Measurements from ENCODE around the gene PINLYP.

Gene PINLYP

DNA sequence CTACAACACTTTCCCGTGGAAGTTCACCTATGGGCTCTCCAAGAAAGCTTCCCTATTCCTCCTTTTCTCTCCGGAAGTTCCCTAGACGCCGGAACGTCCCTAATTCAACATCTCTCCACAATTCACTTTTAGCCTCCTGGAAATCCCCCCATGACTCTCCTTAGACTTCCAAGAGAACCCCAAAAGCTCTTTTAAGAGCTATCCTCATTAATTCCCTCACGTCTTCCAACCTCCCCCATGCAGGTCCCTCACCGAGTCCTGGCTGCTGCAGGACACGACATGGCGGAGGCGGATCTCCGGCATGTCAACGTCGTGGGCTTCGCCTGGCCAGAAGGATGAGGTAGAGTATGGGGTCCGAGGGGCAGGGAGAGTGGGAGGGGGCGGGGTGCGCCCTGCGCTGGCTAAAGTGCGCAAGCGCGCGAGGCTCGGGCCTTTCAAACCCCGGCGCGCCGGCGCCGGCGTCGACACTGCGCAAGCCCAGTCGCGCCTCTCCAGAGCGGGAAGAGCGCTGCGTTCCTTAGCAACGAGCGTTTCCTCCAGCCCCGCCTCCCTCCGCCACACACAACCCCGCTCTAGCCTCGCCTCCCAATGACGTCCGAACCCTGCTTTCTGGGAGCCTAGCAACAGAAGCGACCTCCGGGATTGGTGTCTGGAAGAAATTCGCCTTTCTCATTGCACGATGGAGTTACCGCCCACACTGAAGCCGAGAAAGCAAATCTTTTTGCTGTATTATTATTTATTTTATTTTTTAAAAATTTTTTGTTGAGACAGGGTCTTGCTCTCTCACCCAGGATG is at the start of gene PINLYP, which contains the start of gene XRCC1:
Gene PINLYP, plus strand, starts transcription at position 646 of the 795 bp plus-strand sequence. CDS start 1,391 bp downstream, outside the sequence.
Gene XRCC1, minus strand, starts transcription at position 372 of the 795 bp plus-strand sequence. Its CDS starts 69 bp downstream, at position 303.
- DNase-seq (ENCODE audit: insufficient read length, low spot score) (peak; percentile 88), FAIRE-seq (no peak)
- TF ChIP-seq, protein P1, sequence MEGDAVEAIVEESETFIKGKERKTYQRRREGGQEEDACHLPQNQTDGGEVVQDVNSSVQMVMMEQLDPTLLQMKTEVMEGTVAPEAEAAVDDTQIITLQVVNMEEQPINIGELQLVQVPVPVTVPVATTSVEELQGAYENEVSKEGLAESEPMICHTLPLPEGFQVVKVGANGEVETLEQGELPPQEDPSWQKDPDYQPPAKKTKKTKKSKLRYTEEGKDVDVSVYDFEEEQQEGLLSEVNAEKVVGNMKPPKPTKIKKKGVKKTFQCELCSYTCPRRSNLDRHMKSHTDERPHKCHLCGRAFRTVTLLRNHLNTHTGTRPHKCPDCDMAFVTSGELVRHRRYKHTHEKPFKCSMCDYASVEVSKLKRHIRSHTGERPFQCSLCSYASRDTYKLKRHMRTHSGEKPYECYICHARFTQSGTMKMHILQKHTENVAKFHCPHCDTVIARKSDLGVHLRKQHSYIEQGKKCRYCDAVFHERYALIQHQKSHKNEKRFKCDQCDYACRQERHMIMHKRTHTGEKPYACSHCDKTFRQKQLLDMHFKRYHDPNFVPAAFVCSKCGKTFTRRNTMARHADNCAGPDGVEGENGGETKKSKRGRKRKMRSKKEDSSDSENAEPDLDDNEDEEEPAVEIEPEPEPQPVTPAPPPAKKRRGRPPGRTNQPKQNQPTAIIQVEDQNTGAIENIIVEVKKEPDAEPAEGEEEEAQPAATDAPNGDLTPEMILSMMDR (IDR thresholded peaks at IDR 0.05; ENCODE audit: insufficient read depth, missing control alignments): no peak

DNA sequence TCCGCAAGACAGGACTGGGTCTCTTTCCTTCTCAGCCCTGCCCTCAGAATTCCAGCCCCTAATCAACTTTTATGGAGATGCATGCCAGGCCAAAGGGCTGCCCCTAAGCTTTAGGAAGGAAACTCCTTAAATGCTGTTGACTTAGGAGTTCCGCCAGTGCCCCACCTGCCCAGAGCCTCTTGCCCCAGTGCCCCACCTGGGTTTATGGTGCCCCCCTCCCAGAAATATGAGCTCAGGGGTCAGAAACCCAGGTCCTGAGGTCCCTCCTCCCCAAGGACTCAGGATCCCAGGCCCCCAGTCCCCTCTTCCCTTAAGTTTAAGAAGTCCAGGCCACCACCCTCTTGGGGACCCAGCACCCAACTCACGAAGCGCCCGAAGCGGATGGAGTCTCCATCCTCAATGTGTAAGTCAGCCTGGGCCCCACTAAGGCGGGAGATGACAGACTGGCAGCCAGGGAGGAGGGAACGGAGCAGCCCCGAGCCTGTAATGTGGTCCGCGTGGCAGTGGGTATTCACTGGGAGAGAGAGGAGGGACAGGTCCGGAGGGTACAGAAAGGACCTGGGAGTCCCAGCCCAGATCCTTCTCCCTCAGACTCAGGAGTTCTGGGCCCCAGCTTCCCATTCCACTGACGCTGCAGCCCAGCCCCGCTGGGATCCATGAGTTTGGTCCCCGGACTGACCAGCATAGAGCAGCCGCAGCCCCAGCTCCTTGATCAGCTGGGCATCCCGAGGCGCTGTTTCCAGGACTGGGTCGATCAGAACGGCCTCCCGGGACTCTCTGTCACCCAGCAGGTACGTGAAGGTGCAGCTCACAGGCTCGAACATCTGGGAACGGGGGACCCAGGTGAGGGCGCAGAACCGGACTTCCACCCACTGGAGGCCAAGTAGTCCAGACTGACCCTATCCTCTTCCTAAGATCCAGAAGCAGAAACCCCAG is 49.5 kb upstream of the PINLYP start:
- FAIRE-seq: no peak
- TF ChIP-seq, protein P1 (IDR thresholded peaks at IDR 0.05; ENCODE audit: insufficient read depth, missing control alignments): no peak
- no peak for DNase-seq (ENCODE audit: insufficient read length, low spot score)

DNA sequence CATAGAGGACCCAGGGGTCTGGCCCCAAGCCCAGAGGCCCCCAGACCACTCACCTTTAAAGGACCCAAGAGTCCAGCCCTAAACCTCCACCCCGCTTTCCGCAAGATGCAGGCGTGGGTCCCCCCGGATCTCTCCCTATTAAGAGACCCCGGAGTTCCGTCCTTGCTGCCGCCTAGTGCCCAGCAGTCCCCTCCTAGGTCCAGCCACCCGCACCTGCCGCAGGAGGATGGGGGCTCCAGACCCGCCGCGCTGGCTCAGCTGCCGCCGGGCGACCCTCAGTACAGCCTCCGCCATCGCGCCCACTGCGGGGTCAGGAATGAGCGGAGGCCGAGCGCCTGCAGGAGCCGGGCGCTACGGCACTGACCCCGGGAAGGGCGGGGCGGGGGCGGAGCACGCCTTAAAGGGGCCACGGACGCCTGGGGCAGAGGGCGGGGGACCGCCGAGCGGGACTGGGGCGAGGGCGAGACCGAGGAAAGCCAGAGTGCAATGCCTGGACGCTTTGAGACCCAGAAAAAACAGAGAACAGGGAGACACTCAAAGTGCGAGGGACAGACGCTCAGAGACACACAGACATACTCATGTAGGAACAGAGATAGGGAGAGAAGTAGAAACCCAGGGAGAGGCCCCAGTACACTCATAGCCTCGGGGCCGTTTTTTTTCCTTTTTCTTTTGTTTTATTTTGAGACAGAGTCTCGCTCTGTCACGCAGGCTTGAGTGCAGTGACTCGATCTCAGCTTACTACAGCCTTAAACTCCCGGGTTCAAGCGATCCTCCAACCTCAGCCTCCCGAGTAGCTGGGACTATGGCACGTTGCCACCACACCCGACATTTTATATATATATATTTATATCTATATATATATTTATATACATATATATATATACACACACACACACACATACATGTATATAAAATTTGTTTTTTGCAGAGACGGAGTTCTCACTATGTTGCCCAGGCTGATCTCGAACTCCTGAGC is 48.4 kb upstream of the PINLYP start, which contains the start of gene ETHE1:
Gene ETHE1, minus strand, starts transcription at position 318 of the 976 bp plus-strand sequence. Its CDS starts 24 bp downstream, at position 294.
- FAIRE-seq: no peak
- TF ChIP-seq, protein P1 (IDR thresholded peaks at IDR 0.05; ENCODE audit: insufficient read depth, missing control alignments): no peak

DNA sequence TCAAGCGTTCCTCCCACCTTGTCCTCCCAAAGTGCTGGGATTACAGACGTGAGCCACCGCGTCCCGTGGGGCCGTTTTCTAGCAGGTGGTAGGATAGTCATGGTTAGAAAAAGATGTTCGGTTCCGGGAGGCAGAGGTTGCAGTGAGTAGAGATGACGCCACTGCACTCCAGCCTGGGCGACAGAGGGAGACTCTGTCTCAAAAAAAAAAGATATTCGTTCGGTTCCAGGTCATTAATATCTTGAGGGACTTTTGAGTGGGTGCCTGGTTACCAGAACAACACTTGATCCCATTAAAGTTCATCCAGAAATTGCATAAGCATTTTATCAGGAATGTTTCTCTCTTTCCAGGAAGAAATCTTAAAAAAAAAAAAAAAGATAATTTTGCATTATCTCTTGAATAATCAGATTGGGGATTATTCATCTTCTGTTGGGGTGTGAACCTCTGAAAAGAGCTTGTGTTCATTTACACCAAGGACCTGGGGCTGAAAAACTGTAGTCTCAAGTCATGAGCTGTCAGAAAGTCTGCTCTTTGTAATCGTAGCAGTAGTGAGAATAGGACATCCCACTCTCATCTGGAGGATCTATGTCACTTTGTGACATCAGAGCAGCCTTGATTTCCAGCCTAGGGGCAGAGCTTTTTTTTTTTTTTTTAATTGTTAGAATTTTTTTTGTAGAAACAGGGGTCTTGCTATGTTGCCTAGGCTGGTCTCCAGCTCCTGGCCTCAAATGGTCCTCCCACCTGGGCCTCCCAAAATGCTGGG is 47.6 kb upstream of the PINLYP start:
- DNase-seq (ENCODE audit: insufficient read length, low spot score) (no peak), FAIRE-seq (no peak)
- TF ChIP-seq, protein P1 (IDR thresholded peaks at IDR 0.05; ENCODE audit: insufficient read depth, missing control alignments): no peak

More for the DNA sequence above, 48.4 kb upstream of the PINLYP start, which contains the start of gene ETHE1:
- DNase-seq (ENCODE audit: insufficient read length, low spot score): peak; percentile 71

DNA sequence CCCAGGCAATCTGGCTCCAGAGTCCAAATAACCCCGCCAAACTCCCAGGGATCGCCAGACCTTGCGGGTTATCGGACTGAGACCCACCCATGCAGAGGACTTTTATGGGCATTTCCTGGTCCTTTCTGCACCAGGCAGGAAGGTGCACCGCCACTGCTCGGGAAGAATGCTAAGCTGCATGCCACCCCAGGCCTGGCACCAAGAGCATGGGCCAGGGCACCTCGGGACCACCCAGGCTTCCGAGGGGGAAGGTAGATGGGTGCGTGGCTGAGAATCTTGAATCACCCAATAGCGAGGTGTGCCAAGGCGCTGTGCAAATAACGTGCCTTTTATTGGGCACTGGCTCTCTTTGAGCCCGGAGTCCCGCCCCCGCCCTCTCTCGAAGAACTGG is 43.0 kb upstream of the PINLYP start:
- FAIRE-seq: no peak
- no peak for DNase-seq (ENCODE audit: insufficient read length, low spot score)
- TF ChIP-seq, protein P1 (IDR thresholded peaks at IDR 0.05; ENCODE audit: insufficient read depth, missing control alignments): no peak
